Anterior cingulate cortex (tissue), 58 donors: ENCODE measurements around the gene ID4.
"Not testable (repeated sequence)": the region's sequence is repeated elsewhere in the genome, so short reads cannot be mapped to it uniquely, and the experiment has no call there.

Experiments
- DNase-seq, 58 donors: peaks; one replicate each; lab custom pipeline; 2025; lab: John Stamatoyannopoulos, UW

The ID4 gene

DNA sequence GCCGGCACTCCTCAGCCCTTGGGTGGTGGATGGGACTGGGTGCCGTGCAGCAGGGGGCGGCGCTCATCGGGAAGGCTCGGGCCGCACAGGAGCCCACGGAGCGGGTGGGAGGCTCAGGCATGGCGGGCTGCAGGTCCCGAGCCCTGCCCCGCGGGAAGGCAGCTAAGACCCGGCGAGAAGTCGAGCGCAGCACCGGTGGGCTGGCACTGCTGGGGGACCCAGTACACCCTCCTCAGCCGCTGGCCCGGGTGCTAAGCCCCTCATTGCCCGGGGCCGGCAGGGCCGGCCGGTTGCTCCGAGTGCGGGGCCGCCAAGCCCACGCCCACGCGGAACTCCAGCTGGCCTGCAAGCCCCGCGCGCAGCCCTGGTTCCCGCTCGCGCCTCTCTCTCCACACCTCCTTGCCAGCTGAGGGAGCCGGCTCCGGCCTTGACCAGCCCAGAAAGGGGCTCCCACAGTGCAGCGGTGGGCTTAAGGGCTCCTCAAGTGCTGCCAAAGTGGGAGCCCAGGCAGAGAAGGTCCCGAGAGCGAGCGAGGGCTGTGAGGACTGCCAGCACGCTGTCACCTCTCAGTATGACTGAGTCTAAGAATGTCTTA, 17.3 kb downstream of the ID4 start:
- DNase-seq = not testable (repeated sequence)

DNA sequence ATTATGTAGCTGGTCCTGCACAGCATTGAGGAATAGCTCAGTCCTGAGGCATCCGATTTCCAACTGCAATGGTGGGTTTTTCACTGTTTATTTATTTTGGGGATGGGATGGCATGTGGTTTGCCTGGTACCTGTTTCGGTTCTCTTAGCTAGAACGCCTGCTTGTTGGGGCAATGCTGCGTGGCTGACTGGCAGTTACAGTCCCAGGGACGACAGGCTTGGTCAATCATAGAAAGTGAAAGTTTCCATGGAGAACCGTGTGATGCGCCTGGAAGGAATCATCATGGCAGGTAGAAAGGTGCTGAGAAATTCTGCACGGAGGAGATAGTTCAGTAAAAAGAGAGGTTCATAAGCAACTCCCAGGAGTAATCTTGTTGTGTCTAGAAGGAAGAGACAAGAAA, 18.4 kb downstream of the ID4 start:
- no peak for DNase-seq

DNA sequence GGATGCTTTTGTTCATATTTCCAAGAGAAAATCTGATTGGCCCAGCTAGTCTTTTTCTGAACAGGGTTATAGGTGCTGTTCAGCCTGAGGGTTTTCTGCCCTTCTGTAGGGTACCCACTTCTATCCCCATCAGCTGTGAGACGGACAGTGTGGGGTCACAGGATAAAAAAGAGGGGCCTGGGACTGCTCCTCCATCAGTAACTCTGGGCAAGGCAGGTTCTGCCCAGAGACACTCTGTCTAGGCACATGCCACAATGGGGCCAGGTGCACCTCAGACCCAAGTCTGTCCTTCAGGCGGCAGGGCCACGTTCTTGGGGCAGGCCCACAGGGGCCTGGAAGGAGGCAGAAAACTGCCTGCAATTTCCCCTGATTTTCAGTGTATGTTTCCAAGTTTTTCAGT, 20.0 kb downstream of the ID4 start:
- DNase-seq = no peak

DNA sequence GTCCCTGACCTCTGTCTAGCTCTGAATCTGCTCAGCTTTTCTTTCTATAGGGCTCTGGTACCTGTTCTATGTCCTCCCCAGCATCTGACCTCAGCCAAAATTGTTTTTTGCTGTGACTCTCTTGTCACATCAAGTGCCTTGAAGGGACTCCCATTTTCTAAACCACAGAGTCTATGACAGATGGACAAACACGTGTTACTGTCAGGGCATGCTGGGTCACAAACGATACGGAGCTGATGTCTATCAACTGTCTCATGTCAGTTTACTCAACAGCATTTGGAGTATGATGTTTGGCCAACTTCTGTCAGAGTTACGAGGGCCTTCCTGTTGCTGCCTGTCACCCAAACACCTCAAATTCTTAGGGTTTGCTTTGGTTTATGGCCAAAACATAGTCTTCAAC, 20.5 kb downstream of the ID4 start:
- no peak for DNase-seq

- no peak for DNase-seq
Observed at GRCh38 chr6:19860235-19860877, 23.2 kb downstream of the ID4 start.

DNA sequence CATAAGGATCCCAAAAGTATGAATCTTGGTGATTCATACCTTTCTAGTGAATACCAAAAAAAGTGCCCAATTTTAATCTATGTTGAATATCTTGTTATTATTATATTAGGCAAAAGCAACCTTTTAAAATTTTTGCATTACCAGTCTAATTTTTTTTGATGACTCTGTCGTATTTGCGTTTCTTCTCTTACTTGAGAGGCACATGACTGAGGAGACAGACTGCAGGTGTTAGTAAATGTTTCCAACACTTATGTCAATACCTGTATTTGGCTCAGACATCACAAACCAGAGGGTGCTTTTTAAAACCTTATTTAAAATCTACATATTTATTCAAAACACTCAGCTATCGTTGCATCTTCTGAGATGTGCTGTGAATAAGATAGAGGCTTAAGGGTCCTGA, 27.1 kb downstream of the ID4 start:
- no peak for DNase-seq

DNA sequence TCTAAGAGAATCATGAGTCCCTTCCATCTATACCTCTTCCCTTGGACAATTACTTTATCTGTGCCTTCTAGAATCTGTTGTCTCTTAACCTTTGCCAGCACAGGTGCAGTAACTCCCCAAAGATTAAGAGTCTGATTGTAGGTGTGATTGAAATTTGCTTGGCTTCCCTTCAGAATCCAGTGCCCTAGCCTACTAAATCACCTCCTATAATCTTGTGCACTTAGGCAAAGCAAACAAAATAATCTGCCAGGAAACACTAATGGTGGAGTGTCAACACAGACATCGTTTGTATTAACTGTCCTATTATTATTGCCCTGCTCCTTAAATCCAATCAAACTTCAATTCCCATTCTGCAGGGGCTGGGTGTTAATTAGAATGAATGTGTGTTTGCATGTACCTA, 28.0 kb downstream of the ID4 start:
- DNase-seq = no peak

DNA sequence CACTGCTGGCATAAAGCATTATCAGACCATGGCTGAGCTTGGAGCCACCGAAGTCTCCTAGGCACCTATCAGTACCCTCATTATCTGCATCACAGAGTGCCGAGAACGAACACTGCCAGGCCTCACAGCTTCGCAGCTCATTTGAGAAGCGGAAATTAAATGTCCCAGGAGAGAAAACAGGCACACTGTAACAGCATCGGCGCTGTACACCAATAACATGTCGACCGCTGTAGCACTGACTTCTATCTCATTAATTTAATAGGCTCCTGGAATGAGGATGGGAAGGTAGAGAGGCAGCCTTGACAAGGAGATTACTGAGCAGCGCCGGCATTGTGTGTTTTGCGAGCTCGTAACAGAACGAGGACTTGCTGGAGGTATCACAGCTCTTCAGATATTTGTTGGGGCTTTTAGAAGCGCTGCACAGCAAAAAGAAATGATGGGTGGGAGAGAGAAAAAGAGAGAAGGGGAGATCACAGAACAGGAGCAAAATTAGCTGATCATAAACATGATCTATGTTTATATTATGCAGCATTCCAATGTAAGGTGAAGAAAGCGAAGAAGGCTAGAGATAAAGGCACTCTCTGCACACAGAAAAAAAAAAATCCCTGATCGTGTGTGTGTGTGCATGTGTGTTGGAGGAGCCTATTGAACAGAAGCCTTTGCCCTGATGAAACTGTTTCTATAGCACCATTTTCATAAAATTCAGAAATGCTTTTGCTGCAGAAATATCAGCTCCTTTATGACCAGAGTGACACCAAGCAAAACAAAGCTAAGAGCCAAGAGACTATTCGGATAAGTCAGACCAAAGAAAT, 29.2 kb downstream of the ID4 start:
- DNase-seq = no peak

DNA sequence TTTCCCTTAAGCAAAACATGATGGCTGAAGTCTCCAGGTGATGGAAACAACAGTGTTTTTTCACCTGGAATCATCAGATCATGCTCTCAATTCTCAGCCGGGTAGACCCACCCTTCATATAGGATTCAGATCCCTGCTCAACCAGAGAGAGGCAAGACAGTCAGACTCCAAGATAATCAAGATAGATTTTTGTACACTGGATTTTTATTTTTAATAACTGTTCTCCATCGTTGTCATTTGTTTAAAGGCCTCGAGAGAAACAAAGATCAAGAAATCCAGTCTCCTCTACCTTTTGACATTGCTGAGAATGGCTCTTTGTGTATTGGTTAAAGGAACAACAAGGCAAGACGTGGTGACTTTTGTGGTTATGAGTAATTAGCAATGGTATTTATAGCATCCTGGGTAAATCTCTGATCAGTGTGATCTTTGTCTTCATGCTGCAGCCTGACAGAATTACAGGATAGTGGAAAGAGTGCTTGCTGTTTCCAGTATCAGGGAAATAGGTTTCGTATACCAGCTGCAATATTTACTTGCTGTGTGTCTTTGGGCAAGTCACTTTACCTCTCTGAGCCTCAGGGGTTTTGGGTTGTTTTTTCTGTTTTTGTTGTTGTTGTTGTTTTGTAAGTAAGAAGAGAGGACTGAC, 29.9 kb downstream of the ID4 start:
- no peak for DNase-seq

GRCh38 chr6:19869464-19869863, 32.3 kb downstream of the ID4 start:
- no peak for DNase-seq

- DNase-seq = no peak
Observed at GRCh38 chr6:19870322-19870721, 33.2 kb downstream of the ID4 start.

DNA sequence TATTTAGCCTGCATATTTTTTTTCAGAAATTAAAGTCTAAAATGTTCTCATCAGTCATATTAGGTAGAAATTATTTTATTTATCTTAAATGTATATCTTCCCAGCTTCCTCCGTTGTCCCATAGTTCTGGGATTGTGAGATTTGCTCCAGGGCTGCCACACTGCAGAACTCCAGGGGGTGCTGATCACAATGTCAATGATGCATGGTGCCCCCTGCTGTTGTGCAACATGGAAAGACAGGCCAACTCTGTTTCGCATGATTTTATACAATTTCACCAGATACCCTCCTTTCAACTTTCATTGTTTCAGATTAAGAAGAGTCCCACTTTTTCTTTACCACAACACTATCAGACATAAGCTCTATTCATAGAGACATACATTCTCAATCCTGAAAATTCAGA, 35.9 kb downstream of the ID4 start:
- DNase-seq = no peak

- DNase-seq = no peak
Observed at GRCh38 chr6:19876672-19877071, 39.5 kb downstream of the ID4 start.

GRCh38 chr6:19879663-19880062, 42.5 kb downstream of the ID4 start:
- no peak for DNase-seq

DNA sequence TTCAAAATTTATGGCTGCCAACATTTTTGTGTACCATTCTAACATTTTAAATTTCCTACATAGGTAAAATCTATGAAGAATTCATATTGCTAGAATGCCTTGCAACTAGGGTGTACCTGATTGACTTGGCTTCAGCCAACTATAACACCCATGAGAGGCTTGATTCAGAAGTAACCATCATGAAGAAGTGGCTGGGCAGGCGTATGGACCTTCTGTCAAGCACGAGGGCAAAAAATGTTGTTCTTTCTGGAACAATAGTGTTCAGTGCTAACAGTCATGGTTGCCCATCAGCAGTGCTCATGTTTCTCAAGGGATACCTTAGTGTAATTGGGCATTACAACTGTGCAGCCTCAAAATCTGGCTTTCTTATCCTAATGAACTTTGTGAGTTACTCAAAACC, 42.9 kb downstream of the ID4 start:
- DNase-seq = no peak

- no peak for DNase-seq
Observed at GRCh38 chr6:19891451-19891850, 54.3 kb downstream of the ID4 start.
